Stimulated activated CD4-positive, alpha-beta T cell treated with anti-CD3 and anti-CD28 coated beads, Interleukin-15, amount 100 ng/mL, for 48 hours (primary cell): ENCODE data around the gene ZCCHC7.
"Not testable (repeated sequence)": the region's sequence is repeated elsewhere in the genome, so short reads cannot be mapped to it uniquely, and the experiment has no call there.

ENCODE experiments used
- DNase-seq, 2 donors: peaks; one replicate each; pipeline ENCODE4 v3.0.0-alpha.2; 2020; ENCODE audit warnings: low read depth in 2 of 2

ZCCHC7 gene

DNA sequence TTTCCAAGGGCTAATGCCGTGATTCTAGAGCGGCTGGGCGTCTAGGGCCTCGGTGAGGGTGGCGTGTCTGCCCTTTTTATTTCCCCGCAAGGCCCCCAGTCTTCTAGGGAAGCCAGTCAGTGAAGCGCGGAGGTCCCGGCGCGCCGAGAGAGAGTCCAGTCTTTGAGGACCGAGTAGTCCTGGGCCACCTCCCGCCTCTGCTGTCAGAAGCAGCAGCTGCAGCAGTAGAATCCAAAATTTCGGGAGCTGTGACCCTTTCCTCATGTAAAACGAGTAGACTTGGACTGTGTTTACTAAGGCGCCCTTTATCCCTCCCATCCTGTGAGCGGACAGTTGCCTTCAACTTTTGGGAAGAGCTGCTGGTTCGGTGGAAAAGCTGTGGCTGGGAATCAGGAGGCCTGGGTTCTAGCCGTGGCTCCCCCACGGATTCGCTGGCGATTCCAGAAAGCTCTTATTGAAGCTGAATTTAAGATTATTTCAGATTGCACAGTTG, 515 bp downstream of the ZCCHC7 start:
- not testable (repeated sequence) for DNase-seq

DNA sequence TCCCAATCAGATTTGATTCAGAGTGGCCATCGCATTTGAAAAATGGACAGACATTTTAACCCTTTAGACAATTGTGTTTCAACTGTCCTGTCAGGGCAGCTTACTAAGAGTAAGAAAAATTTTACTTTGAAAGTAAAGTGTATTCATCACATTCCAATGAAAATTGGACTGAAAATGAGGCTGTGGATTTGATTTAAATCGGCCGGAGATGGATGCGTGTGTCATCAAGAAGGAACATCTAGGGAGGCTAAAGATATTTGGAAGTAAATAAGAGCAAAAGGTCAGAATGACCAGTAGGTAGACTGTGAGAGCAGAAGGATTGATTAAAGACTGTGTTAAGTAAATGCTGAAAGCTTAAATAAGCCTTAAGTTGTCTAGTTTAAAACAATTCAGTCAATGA, 1.5 kb downstream of the ZCCHC7 start:
- DNase-seq, result no peak

DNA sequence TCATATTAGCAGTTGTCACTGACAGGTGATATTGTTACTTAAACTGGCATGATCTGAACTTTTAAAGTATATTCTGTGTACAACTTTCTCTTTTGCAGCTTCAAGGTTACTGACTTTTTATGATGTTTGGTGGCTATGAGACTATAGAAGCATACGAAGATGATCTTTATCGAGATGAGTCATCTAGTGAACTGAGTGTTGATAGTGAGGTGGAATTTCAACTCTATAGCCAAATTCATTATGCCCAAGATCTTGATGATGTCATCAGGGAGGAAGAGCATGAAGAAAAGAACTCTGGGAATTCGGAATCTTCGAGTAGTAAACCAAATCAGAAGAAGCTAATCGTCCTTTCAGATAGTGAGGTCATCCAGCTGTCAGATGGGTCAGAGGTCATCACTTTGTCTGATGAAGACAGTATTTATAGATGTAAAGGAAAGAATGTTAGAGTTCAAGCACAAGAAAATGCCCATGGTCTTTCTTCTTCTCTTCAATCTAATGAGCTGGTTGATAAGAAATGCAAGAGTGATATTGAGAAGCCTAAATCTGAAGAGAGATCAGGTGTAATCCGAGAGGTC, 5.9 kb downstream of the ZCCHC7 start:
- DNase-seq, result no peak

DNA sequence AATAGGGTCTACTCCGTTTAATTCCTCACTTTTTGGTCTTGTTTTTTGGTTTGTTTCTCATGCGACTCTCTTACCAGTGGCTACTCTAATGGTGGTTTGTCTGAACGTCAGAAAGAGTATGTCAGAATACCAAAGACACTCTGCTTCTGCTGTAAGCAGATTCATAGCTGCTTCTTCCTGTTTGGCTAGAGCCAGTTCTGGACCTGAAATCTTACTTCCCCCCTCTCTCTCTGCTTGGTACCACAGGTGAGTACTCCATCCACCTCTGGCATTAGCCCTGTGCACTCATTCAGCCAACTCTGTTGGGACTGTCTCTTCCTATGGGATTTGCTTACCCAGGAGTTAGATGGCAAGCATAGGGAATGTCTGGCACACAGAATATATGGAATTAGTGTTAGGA, 6.6 kb downstream of the ZCCHC7 start:
- no peak for DNase-seq

DNA sequence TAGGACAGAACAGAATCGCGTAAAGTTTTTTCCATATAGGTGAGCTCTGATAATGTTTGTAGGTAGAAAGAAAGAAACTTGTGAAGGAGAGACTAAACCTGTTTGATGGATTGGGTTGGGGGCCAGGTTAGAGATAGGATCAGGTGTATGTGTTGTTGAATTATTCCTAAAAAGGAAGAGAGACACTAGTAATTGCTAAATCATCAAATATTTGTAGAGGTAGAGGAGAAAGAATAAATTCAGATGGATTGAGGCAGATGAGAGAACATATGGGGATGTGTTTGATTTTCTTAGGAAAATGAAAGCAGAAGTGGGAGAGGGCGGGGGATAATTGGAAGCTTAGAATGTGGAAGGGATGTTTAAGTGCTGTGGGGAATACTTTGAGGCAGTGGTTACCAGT, 7.7 kb downstream of the ZCCHC7 start:
- no peak for DNase-seq

DNA sequence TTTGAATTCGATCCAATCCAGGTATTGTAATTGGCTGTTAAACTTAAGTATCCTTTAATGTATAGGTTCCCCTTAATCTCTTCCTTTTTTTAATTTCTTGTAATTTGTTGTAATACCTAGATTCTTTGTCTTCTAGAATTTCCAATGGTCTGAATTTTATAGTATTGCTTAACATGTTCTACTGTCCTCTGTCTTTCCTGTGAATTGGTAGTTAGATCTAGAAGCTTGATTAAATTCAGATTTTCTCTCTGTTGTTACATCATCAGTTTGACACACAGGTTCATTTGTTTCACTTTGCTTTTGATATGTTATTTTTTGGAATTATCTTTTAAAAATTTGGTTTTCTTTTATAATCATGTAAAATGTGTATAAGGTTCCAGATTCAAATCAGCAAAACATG, 13.8 kb downstream of the ZCCHC7 start:
- no peak for DNase-seq

DNA sequence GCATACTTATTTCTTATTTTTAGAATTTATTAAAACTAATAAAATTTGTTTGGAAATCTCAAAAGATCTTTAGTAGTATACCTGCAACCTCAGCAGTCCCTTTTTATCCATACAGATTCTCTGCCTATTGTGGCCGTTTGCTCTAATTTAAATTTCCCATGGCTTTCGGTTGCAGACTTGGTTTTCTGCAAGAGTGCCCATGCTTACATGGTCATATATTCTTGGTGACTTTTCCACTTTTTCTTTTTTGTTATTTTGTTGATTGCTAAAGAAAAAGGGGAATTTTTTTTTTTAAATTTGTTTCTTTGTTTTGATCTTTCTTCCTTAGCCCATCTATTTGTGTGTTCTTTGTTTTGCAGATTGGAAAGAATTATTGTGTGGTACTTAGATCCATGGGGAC, 20.6 kb downstream of the ZCCHC7 start:
- DNase-seq, result no peak

DNA sequence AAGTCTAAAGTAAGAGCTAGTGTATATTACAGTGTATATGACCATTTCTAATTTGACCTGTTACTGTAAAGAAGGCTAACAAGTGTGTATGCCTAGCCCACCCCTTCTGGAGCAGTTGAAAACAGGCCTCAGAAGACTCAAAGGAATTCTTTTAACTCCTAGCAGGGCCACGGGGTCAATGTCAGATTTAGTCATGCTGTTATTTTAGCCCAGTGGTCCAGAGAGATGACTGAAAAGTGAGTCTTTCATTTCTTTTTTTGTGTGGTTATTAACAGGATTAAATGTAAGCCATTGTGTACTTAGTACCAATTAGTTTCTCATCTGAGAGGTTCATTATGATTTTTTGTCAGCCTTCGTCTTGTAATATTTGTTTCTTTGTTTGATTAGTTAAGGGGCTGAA, 24.4 kb downstream of the ZCCHC7 start:
- DNase-seq, result no peak

DNA sequence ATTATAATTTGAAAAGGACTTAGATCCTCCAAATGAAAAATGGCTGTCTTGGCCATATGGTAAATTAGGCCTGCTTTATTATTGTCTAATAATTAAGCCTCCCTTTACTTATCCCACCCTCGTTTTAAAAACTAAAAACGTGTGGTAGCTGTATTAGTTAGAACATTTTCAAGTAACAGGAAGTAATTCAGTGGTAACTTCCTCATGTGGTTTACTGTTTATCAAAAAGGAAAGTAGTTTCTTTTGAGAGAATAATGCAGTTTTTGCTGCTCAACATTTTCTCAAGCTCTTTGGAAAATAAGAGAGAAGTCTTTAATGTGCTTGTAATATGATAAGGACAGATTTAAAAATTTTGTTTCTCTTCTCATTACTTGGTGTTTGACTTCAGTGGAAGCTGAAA, 26.0 kb downstream of the ZCCHC7 start:
- DNase-seq, result no peak

DNA sequence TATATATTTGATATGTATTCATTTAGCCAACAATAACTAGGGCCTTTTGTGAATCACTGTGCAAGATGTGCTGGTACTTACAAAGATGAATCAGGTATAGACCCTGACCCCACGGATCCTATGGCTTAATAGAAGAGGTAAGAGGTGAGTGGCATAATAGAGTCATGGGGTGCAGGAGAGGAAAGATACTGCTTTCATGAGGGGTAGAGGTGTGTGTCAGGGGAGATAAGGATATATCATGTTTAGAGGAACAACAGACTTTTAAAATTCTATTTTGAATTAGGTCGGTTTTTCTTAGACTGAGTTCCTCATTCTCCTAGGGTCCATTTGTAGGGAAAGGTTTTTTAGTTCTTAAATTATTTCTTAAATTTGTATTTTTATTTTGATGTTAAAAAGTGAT, 27.8 kb downstream of the ZCCHC7 start:
- DNase-seq, result no peak

DNA sequence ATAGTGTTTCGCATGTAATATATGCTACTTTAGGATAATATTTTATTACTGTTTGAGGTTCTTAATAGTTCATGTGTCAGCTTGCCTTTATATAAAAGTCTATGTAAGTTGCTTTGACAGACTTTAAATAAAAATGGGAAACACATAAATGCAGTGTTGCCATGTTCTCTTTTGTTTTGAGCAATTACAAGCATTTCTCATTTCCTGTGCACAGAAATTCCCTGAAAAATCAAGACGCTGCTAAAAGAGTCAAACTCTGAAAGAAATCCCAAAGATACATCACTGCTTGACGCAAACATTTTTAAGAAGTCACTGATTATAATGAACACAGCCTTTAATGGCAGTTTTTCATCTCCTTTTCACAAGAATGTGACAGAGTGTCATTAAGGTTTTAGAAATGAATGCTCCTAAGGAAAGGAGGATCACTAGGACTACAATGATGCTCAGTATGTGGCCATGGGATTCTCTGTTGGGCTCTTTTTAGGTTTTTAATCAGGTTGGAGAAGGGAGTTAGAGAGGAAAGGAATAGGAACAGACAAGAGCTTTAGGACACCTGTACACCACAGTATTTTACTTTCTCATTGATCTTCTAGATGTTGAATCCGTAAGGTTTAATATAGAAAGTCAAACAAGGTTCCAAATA, 29.4 kb downstream of the ZCCHC7 start:
- DNase-seq, result no peak

DNA sequence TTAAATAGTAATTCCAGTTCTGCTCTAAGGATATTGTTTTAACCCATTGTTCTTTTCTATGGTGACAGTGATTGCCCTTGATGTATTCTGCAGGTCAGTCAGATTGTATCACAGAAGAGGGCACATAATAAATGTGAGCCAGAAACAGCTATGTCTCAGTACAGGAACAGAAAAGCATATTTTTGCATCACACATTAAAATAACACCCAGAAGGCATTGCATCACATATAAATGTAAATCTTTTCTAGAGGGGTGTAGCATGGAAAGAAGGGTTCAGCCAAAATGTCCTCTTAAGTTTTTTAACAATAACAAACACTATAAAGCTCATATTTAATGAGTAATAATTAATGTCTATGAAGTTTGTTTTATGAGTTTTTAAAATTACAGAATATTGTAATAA, 30.0 kb downstream of the ZCCHC7 start:
- DNase-seq, result no peak

DNA sequence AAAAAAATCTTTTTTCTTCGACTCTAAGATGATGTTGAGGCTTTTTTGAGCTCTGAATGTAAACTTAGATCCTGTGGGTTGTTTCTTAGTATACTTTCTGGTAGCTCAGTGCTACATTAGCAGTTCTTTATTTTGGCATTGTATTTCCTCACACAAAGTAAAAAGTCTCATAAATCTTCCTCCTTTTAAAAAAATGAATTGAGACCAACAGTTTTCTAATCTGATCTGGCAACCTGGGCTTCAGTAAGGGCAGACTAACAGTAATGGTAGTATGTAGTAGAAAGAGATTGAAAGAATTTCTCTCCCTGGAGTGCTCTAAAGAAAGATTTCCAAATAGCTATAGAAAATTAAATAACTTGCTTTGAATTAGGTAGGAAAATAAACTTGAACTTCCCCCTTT, 31.4 kb downstream of the ZCCHC7 start:
- no peak for DNase-seq

DNA sequence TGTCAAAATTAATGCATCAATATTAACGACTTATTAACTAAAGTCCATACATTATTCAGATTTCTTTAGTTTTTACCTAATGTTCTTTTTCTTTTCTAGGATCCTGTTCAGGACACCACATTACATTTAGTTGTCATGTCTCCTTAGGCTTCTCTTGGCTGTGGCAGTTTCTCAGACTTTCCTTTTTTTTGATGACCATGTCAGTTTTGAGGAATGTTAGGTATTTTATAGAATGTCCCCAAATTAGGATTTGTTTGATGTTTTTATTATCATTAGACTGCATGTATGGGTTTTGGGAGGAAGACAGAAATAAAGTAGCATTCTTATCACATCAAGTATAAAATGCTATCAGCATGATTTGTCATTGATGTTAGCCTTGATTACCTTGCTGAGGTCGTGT, 32.0 kb downstream of the ZCCHC7 start:
- DNase-seq, result no peak

DNA sequence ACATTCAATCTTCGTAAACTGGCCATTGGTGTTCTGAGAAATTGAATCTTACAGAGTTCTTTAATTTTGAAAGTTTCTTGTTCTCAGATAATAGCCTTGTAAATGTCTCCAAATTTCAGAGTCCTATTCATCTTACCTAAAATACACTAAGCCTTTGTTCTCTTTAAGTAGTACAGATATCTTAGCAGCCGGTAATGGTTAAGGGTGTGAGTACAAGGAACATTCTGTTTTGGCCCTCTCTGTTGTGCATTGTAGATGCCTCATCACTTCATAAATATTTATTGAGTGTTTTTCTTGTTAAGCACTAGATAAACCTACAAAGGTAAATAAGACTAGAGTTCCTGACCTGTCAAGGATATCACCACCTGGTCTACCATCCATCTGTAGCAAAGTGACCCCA, 35.2 kb downstream of the ZCCHC7 start:
- no peak for DNase-seq

DNA sequence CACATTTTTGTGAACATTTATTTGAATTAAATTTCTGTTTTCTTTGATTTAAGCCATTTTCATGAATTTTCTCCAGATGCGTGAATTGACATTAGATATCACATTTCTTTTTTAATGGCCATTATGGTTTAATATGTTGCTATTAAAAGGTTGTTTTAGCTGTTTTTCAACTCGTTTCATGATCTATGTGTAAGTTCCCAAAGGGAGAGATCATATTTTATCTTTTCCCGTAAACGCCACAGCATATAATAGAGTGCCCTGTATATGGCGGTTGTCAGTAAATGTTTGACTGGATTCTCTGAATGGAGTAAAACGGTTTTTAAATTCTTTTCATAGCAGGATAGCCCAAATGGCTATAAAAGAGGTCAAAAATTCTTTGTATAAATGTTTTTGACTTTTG, 35.8 kb downstream of the ZCCHC7 start:
- no peak for DNase-seq

DNA sequence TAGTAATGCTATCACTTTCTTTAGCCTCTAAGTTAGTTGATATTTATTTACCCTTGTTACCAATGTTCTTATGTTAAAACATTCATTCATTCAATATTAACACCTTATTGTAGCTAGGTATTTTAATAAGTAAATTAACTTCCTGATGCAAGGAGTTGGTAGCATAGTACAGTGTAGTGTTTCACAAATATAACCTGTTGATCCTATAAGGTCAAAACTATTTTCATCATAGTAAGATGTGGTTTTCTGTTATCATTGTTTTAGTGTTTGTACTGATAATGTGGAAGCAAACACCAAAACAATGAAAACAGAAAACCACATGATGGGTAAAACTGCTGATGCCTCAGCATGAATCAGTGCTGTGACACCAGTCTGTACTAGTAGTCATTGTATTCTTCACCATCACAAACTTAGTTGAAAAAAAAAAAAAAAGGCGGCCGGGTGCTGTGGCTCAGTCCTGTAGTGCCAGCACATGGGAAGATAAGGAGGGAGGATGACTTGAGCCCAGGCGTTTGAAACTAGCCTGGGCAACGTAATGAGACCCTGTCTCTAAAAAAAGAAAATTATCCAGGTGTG, 36.5 kb downstream of the ZCCHC7 start:
- no peak for DNase-seq

DNA sequence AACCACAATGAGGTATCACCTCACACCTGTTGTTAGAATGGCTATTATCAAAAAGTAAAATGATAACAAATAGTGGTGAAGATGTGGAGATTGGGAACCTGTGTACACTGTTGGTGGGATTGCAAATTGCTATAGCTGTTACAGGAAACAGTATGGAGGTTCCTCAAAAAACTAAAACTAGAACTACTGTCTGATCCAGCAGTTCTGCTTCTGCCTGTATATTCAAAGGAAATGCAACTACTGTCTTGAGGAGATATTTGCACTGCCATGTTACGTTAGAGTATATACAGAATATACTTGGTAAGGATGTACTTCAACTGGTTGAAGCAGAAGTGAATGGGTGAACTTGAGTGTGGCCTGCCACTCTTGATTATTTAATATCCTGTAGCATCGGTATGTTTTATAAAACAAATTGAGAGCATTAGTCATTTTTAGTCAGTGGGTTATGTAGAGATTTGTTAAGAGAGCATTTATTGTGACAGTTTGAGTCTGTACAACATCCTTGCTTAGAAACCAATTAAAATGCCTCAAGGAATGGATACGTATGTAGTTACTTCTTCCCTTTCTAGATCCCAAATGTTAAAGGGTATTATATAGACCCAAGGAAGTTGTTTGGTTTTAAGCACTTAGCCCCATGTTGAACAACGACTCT, 37.5 kb downstream of the ZCCHC7 start:
- DNase-seq, result no peak

DNA sequence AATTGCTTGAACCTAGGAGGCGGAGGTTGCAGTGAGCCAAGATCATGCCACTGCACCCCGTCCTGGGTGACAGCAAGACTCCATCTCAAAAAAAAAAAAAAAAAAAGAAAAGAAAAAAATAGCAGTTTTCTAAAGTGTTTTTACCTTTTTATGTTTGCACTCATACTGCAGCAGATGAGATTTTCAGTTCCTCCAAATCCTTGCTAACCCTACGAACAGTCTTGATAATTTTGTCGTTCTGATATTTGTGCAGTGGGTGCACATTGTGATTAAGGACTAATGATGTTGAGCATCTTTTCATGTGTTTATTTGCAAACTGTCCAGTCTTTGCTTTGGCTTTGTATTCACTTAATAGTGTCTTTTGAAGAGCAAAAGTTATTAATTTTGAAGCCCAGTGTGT, 42.9 kb downstream of the ZCCHC7 start:
- DNase-seq, result no peak

DNA sequence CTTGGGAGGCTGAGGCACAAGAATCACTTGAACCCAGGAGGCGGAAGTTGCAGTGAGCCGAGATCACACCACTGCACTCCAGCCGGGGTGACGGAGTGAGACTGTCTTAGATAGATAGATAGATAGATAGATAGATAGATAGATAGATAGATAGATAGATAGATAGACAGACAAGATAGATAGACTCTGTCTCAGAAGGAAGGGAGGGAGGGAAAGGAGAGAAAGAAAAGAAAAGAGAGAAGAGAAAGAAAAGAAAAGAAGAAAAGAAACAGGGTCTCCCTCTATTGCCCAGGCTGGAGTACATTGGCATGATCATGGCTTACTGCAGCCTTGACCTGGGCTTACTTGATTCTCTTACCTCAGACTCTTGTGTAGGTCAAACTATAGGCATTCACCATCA, 44.0 kb downstream of the ZCCHC7 start:
- not testable (repeated sequence) for DNase-seq

DNA sequence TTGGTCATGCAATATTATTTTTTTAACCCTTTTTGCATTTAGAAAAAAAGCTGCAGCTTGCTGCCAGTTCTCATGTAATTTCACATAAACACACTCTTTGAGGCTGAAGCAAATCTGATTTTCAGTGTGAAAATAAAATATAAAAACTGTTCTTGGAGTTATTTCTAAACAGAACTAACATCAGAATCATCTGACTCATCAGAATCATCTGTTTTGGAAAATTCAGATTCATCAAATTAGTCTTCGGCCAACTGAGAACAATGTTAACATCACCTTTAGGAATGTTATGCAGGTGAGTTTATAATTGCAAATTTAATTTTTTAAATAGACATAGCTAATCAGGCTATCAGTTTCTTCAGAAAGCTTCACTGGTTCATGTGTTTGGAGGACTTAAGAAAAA, 45.3 kb downstream of the ZCCHC7 start:
- DNase-seq, result no peak

DNA sequence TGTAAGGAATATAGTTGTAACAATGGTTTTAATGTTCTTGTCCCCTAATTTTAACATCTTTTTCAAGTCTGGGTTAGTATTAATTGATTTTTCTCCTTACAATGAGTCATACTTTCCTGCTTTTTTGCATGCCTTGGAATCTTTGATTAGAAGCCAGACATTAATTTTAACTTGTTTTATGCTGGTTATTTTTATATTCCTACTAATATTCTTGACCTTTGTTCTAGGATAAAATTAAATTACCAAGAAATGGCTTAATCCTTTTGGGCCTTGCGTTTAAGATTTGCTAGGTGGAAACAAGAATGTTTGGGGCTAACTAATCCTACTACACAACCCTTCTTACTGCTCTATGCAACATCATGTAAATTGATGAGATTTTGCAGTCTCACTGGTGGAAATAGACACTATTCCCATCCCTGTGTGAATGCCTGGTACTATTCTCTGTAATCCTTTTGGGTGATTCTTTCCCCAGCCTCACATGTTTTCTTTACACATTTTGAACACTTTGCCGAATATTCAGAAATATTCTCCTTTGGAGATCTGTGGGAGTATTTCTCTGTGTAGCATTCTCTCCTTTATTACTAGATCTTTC, 47.2 kb downstream of the ZCCHC7 start:
- no peak for DNase-seq

DNA sequence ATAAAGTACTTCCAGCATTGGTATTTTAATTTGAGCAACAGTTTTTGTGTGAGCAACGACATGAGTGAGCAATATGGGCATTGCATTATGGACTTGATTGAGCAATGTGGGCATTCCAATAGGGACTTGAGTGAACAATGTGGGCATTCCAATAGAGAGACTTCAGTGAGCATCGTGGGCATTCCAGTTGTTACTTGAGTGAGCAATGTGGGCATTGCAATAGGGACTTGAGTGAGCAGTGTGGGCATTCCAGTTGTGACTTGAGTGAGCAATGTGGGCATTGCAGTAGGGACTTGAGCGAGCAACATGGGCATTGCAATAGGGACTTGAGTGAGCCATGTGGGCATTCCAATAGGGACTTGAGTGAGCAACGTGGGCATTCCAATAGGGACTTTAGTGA, 52.2 kb downstream of the ZCCHC7 start:
- no peak for DNase-seq
